K562 (cell line): ENCODE measurements around the gene TBC1D20. TPM values are rescaled to one million over a fixed set of nuclear protein-coding genes. Genes with fewer than 3 reads are reported as not detected.

Experiments used
- ATAC-seq: fragments of 200-7000 bp; cut with Tn5 transposase; 3 replicates; pipeline ENCODE4 v1.9.1; 2020; ENCODE audit warnings: moderate library complexity
- BruUV-seq: library from RNA; stranded (reverse); fragments of 400-500 nt; replicated peaks from 2 replicates; lab custom pipeline; 2021; lab: Mats Ljungman, UMichigan
- CTCF ChIA-PET: fragments of 300-600 bp; formaldehyde crosslinking; extraction: SDS; loops from one replicate; lab custom pipeline; 2021; ENCODE audit warnings: low intra/inter-chr PET ratio; lab: Yijun Ruan, JAX
- POLR2A ChIA-PET: fragments of 300-600, 350-650 bp; sonication (Branson Sonifier 250); formaldehyde crosslinking; extraction: SDS; loops from one replicate; lab custom pipeline; 2021; ENCODE audit warnings: antibody characterized with exemption, inconsistent platforms; lab: Yijun Ruan, JAX
- DNase-seq, 4 experiments: peaks; one replicate each; pipeline versions ENCODE4 v3.0.0 to v3.0.0-alpha.2; 2011 to 2018; ENCODE audit warnings: low spot score in 3 of 4, mixed read lengths in 3 of 4; ENCODE audit errors: extremely low read depth in 1 of 4
- FAIRE-seq: peaks from 2 replicates; lab custom pipeline; 2011; peaks lifted over from hg19 to GRCh38; lab: Jason Lieb, UNC
- H2AFZ ChIP-seq: 2 replicates; pipeline ENCODE4 v1.6.0; 2011; ENCODE audit warnings: low read depth, low read length, control low read depth, inconsistent platforms
- H3K27ac ChIP-seq: fragments of 200-600 bp; 3 replicates; pipeline ENCODE4 v1.8.0; 2011; ENCODE audit warnings: low read depth, mild to moderate bottlenecking, control low read depth, inconsistent platforms, low read length, moderate library complexity, mixed read lengths; ENCODE audit errors: extremely low read depth
- H3K27me3 ChIP-seq, 2 experiments: fragments of 300-600 bp in 1 of 2; 2 replicates in 1 of 2; 3 replicates in 1 of 2; pipeline versions ENCODE4 v1.6.0 to v1.8.0; 2011; ENCODE audit warnings: inconsistent platforms in 2 of 2, low read length in 2 of 2, mild to moderate bottlenecking in 1 of 2, mixed read lengths in 1 of 2, moderate library complexity in 1 of 2; ENCODE audit not compliant: control insufficient read depth in 2 of 2, insufficient read depth in 2 of 2
- H3K36me3 ChIP-seq: fragments of 300-600 bp; 3 replicates; pipeline ENCODE4 v1.8.0; 2011; ENCODE audit warnings: mild to moderate bottlenecking, low read length, inconsistent platforms; ENCODE audit not compliant: control insufficient read depth, insufficient read depth
- H3K4me1 ChIP-seq, 2 experiments: fragments of 200-600 bp in 1 of 2; replicated peaks in 1 of 2; 2 replicates in 1 of 2; 3 replicates in 1 of 2; pipeline versions ENCODE4 v1.5.1 to v1.8.0; 2011; ENCODE audit warnings: inconsistent platforms in 2 of 2, low read length in 2 of 2, mild to moderate bottlenecking in 1 of 2, mixed read lengths in 1 of 2, moderate library complexity in 1 of 2; ENCODE audit not compliant: control insufficient read depth in 2 of 2, insufficient read depth in 2 of 2
- H3K4me2 ChIP-seq: 2 replicates; pipeline ENCODE4 v1.6.1; 2011; ENCODE audit warnings: low read length, control low read depth, inconsistent platforms, mixed read lengths; ENCODE audit not compliant: insufficient read depth
- H3K4me3 ChIP-seq: fragments of 200-600 bp; sonication (generic), shearing (Covaris generic); 2 replicates; pipeline ENCODE4 v1.5.1; 2016; ENCODE audit warnings: control low read depth, inconsistent platforms
- H3K79me2 ChIP-seq: fragments of 200-600 bp; 3 replicates; pipeline ENCODE4 v1.8.0; 2011; ENCODE audit warnings: low read length, inconsistent platforms; ENCODE audit not compliant: control insufficient read depth, insufficient read depth
- H3K9ac ChIP-seq, 2 experiments: 2 replicates each; pipeline versions ENCODE4 v1.6.0 to v1.6.1; 2011; ENCODE audit warnings: low read depth in 2 of 2, low read length in 2 of 2, control low read depth in 1 of 2, inconsistent platforms in 1 of 2, mild to moderate bottlenecking in 1 of 2, mixed read lengths in 1 of 2; ENCODE audit not compliant: insufficient read depth in 1 of 2
- H3K9me1 ChIP-seq: one replicate; pipeline ENCODE4 v1.6.0; 2011; ENCODE audit warnings: inconsistent platforms, mild to moderate bottlenecking, low read length, moderate library complexity; ENCODE audit not compliant: control insufficient read depth, insufficient read depth
- H3K9me3 ChIP-seq: replicated peaks from 2 replicates; pipeline ENCODE4 v1.5.1; 2011; ENCODE audit warnings: low read depth, low read length, inconsistent platforms; ENCODE audit not compliant: control insufficient read depth, insufficient read depth
- H4K20me1 ChIP-seq: replicated peaks from 2 replicates; pipeline ENCODE4 v1.6.1; 2011; ENCODE audit warnings: low read length, inconsistent platforms, mixed read lengths; ENCODE audit not compliant: control insufficient read depth, insufficient read depth
- NEUROD1 ChIP-seq: fragments of 150-350 bp; IDR thresholded peaks from 2 replicates; pipeline ENCODE4 v1.6.1; 2014; ENCODE audit warnings: borderline replicate concordance, low read length, low read depth; ENCODE audit not compliant: partially characterized antibody
- NFIC ChIP-seq: fragments of 450-650 bp; IDR thresholded peaks from 2 replicates; pipeline ENCODE4 v1.6.1; 2017; ENCODE audit warnings: mild to moderate bottlenecking, inconsistent platforms
- SOX6 ChIP-seq: fragments of 450-650 bp; IDR thresholded peaks from 2 replicates; pipeline ENCODE4 v1.6.1; 2014; ENCODE audit warnings: mild to moderate bottlenecking
- WGBS: fragments of 100-300 bp; shearing (Covaris generic); methylation state at CpG from one replicate; pipeline ENCODE4 v1.1.6; 2016; ENCODE audit warnings: low coverage, mixed read lengths; ENCODE audit not compliant: insufficient coverage; ENCODE audit errors: missing lambda C conversion rate; 5-methylcytosine and 5-hydroxymethylcytosine counted together
- in situ Hi-C: fragments of 300-500 bp; cut with MboI; formaldehyde crosslinking; loops from 4 replicates; pipeline ENCODE4 v1.15.0; 2018; ENCODE audit warnings: inconsistent platforms, mixed read lengths
- intact Hi-C: fragments of 100-400 bp; cut with micrococcal nuclease; formaldehyde crosslinking; loops from 2 replicates; pipeline ENCODE4 v1.14.2; 2022
- polyA plus RNA-seq, 8 experiments: library from polyadenylated mRNA; depleted of rRNA in 4 of 8; stranded (reverse) in 5 of 8; unstranded in 3 of 8; fragments of >200 nt; fragmentation: Nextera tagmentation in 2 of 8; fragmentation: Illumina TruSeq in 1 of 8; extraction: Ambion mirVana in 2 of 8; extraction: Trizol in 1 of 8; gene quantifications; 2 replicates each; pipeline versions ENCODE4 v1.2.1 to v1.2.3, GENCODE V29; 2011 to 2014; ENCODE audit warnings: inconsistent platforms in 1 of 8, missing spikeins in 1 of 8
- total RNA-seq, 7 experiments: library from RNA; depleted of rRNA in 6 of 7; stranded (reverse); fragments of >200 nt in 6 of 7; fragmentation: Illumina TruSeq in 2 of 7; extraction: Trizol in 2 of 7; gene quantifications; 2 replicates each; pipeline versions ENCODE4 v1.2.1 to v1.2.3, GENCODE V29; 2011 to 2021; ENCODE audit warnings: low replicate concordance in 1 of 7
- TF ChIP-seq, protein P1 (sequence below): IDR thresholded peaks from 3 replicates; pipeline ENCODE4 v1.6.1; 2011; ENCODE audit warnings: borderline replicate concordance, mild to moderate bottlenecking, moderate library complexity; ENCODE audit not compliant: insufficient read length; ENCODE audit errors: extremely low read depth
- TF ChIP-seq, protein P2 (sequence below), 2 experiments: fragments of 250-450 bp in 1 of 2; fragments of 450-650 bp in 1 of 2; sonication (Bioruptor Pico) in 1 of 2; IDR thresholded peaks; 2 replicates each; pipeline versions ENCODE4 v1.6.1 to v1.8.0; 2016 to 2021; ENCODE audit warnings: mild to moderate bottlenecking in 2 of 2, moderate library complexity in 2 of 2, missing compliant biosample characterization in 1 of 2, missing genetic modification characterization in 1 of 2

The TBC1D20 gene
- total and polyA plus RNA-seq, 9 of the 15 experiments (the other 6 are each of a cell fraction or from before 2014, with no cell fraction given), result 7.0 to 25.3 (median 15.1) TPM

DNA sequence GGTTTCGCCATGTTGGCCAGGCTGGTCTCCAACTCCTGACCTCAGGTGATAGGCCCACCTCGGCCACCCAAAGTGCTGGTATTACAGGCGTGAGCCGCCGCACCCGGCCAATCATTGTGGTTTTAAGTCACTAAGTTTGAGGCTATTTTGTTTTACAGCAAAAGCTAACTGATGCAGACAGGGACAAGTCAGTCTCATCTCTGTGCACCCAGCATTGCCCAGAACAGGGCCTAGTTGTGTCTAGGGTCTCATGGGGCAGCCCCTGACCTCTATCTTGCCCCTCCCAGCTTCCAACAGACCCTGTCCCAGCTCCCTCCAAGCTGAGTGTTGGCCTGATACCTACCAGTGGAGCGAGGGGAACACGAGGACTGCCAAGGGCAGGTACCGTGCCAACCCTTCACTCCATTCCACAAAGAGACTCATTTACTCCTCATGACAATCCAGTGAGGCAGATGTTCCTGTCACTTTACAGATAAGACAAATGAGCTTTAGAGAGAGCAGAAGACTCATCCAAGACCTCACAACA, 63.1 kb downstream of the TBC1D20 start:
- Histone ChIP-seq H3K27ac (peak overlapping the region; percentile 66; the same call in 2 of the 3 replicates), H3K27me3 (no peaks in the 10 kb centered on the region), H3K9me3 (0 out of 2 replicates have a peak, but pooled peaks cover 3% of the 10 kb centered on the region), H4K20me1 (no peaks in the 10 kb centered on the region), H3K79me2 (no peaks in the 10 kb centered on the region), H2AFZ (no peak overlapping the region), H3K4me1 (peaks cover 7 to 26% of the 10 kb centered on the region in 2 experiments; a peak in 4 of 5 replicates), H3K36me3 (peaks cover 38% of the 10 kb centered on the region; the same call in 2 of the 3 replicates), H3K4me3 (no peak overlapping the region), H3K4me2 (peak overlapping the region; percentile 5; the same call in 1 of the 2 replicates), H3K9me1 (no peaks in the 10 kb centered on the region), H3K9ac (no peak overlapping the region)
- DNase-seq (peak in 1 of 4 experiments; percentile 41), ATAC-seq (peak; percentile 13), FAIRE-seq (peak; percentile 35)
- POLR2A ChIA-PET, result interaction anchor here (0.5 to 8.7 kb wide), 14 partner anchors 8 to 323 kb away, joined by 3 to 95 read pairs (median 4); no protein-coding TSS in a partner anchor
- CTCF ChIA-PET, result no interaction called here
- BruUV-seq, result no TSS peak
- in situ Hi-C loops, result no loop called here
- intact Hi-C loops, result no loop called here
- WGBS, result 72% methylated on average over 8 of the region's 9 CpGs
- TF ChIP-seq NFIC (no peak), NEUROD1 (no peak), SOX6 (peak; percentile 70)
- TF ChIP-seq, protein P1, sequence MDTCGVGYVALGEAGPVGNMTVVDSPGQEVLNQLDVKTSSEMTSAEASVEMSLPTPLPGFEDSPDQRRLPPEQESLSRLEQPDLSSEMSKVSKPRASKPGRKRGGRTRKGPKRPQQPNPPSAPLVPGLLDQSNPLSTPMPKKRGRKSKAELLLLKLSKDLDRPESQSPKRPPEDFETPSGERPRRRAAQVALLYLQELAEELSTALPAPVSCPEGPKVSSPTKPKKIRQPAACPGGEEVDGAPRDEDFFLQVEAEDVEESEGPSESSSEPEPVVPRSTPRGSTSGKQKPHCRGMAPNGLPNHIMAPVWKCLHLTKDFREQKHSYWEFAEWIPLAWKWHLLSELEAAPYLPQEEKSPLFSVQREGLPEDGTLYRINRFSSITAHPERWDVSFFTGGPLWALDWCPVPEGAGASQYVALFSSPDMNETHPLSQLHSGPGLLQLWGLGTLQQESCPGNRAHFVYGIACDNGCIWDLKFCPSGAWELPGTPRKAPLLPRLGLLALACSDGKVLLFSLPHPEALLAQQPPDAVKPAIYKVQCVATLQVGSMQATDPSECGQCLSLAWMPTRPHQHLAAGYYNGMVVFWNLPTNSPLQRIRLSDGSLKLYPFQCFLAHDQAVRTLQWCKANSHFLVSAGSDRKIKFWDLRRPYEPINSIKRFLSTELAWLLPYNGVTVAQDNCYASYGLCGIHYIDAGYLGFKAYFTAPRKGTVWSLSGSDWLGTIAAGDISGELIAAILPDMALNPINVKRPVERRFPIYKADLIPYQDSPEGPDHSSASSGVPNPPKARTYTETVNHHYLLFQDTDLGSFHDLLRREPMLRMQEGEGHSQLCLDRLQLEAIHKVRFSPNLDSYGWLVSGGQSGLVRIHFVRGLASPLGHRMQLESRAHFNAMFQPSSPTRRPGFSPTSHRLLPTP, result no peak
- TF ChIP-seq, protein P2, sequence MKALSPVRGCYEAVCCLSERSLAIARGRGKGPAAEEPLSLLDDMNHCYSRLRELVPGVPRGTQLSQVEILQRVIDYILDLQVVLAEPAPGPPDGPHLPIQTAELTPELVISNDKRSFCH (CRISPR knock-in tag; IDR thresholded peaks at IDR 0.05), result no peak
- TF ChIP-seq, protein P2 (tag; IDR thresholded peaks at IDR 0.05), result 0 out of 2 replicates have a peak, but pooled peaks have one; percentile 17
